G401 (cell line): ENCODE data around the gene CORO7. TPM values are rescaled to one million over a fixed set of nuclear protein-coding genes. Genes with fewer than 3 reads are reported as not detected.

ENCODE experiments used
- DNase-seq: peaks from one replicate; pipeline ENCODE4 v3.0.0-alpha.2; 2015; ENCODE audit warnings: low spot score
- in situ Hi-C: cut with HindIII; loops from 2 replicates; pipeline ENCODE4 v1.10.0; 2016; ENCODE audit warnings: low sequenced_read_pairs, mixed read lengths
- total RNA-seq: library from RNA; depleted of rRNA; stranded (reverse); fragments of >200 nt; shearing (Covaris generic); gene quantifications from 2 replicates; pipeline ENCODE4 v1.2.3, GENCODE V29; 2014; rRNA removed

Gene CORO7
- total RNA-seq, 1 experiment from 2014 or later, result 39.5 TPM

- in situ Hi-C loops, result no loop called here
- no peak for DNase-seq
These were observed 98.6 kb downstream of the CORO7 start for GRCh38 chr16:4317532-4318450.

GRCh38 chr16:4316864-4317531 is 99.4 kb downstream of the CORO7 start:
- in situ Hi-C loops, result no loop called here
- DNase-seq, result peak; percentile 55

- DNase-seq, result no peak
- in situ Hi-C loops, result no loop called here
These were observed 100.1 kb downstream of the CORO7 start for GRCh38 chr16:4316108-4316863.

DNA sequence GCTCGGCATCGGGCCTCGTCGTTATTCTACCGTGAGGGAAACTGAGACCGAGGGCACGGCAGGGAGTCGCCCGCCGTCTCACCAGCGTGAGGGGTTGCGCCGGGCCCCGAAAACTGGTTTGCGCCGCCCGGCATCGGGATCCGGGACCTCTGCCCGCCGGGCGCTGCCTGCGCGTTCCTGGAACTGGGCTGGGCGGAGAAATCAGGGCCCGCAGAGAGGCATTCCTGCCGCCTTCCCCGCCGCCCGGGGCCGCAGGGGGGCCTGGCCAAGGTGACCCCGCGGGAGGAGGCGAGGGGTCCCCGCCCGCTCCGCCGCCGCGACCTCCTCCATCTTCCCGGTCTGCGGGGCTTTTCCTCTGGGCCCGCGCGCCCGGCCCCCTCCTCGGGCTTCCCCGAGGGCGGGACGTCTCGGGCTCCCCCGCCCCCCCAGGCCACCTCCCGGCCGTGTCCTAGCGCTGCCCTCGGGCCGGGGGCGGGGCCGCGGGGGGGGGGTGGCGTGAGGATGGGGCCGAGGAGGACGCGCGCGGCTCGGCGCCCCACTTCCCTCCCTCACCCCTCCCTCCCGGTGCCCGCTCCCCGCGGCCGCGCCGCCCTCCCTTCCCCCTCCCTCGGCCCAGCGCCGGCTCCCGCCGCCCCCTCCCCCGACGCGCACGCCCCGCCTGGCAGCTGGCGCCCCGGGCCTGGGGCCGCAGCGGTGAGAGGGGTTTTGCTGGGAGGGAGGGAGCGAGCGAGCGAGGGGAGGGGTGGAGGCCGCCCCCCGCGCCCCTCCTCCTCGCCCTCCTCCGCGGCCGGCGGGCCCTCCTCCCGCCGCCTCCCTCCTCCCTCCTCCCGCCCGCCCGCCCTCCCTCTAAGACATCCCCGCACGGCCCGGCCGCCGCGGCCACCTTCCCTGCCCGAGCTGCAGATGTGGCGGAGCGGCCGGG is 100.9 kb downstream of the CORO7 start, which contains the start of gene GLIS2:
TSS of gene GLIS2 (plus strand) at position 882 of the 922 bp plus-strand sequence. CDS start 16,214 bp downstream, outside the sequence.
- in situ Hi-C loops, result no loop called here
- peak; percentile 72 for DNase-seq

- DNase-seq, result peak; percentile 61
- in situ Hi-C loops, result no loop called here
These were observed 101.7 kb downstream of the CORO7 start for GRCh38 chr16:4314532-4315185.

GRCh38 chr16:4313563-4314531 is 102.5 kb downstream of the CORO7 start:
- no peak for DNase-seq
- in situ Hi-C loops, result no loop called here

GRCh38 chr16:4309833-4310266 is 106.5 kb downstream of the CORO7 start:
- DNase-seq, result no peak
- in situ Hi-C loops, result no loop called here

DNA sequence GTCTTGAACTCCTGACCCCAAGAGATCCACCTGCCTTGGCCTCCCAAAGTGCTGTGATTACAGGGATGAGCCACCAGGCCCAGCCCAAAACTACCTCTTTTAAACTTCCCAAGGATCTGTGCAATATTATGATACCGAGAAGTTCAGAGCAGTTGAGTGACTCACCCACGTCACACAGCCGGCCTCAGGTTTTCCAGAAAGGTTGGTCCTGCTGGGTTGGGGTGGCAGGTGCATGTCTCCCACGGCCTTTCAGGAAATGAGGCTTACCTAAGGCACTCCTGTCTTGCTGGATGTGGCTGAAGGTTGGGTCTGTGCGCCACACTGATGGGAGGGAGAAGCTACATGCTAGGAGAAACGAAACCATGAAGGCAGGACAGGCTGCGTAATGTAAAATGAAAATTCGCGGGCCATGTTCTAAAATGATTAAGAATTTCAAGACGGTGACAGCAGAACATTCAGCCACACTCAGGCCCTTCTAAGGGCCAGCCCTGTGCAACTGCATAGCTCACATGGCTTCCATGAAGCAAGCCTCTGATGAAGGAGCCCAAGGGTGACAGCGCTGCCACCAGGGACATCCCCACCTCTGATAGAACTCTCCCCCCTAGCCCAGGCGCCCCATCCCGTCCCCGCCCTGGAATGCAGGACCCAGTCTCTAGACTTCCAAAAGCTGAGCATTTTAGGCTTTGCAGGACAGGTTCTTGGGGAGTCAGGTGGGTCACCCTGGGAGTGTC is 107.1 kb downstream of the CORO7 start:
- DNase-seq, result no peak
- in situ Hi-C loops, result no loop called here

- no peak for DNase-seq
These were observed 109.0 kb downstream of the CORO7 start for GRCh38 chr16:4307215-4308037.

DNA sequence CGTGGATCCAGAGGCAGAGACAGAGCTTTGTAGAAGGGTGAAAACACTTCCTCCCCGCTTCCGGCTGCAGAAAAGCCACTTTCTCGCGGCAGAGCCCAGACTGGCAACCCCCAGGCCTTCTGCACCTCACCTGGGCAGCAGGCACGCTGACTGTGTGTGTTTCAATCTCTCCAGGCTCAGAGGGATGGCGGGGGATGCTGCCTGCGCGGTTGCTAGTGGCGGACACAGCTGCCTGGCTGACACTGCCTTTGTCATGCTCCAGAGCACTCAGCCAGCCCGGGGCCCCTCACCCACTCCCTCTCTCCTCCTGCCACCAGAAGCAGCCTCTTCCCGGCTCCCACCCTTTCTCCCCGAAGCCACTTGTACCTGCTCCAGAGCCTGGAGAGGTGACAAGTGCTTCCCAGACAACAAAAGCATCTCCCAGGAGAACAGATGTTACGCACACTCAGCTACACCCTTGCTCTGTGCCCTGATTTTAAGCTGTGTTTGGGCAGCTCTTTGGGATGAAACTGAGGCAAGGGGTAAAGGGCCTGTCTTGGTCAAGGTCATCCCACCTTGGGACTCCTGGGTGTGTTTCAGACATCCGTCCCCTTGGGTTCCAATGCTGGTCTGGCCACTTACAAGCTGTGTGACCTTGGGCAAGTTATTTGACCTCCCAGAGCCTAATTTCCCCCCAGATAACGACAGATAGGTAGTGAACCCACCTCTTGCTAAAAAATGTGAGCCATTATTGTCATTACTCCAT is 109.8 kb downstream of the CORO7 start:
- no peak for DNase-seq
- in situ Hi-C loops, result no loop called here

More at GRCh38 chr16:4307215-4308037, 109.0 kb downstream of the CORO7 start:
- in situ Hi-C loops, result no loop called here

Other genes with a start within 250 kb of the CORO7 start
- 0.07 and 0.37 TPM in 2 replicates for gene SRL, start 174.5 kb downstream of the CORO7 start, total RNA-seq
- gene TFAP4, start 143.6 kb downstream of the CORO7 start, total RNA-seq, result 14.5 and 38.3 TPM in 2 replicates
- 0.44 and 0.80 TPM in 2 replicates for gene GLIS2, start 100.5 kb downstream of the CORO7 start, total RNA-seq
- 68.3 and 83.9 TPM in 2 replicates for gene PAM16, start 65.3 kb downstream of the CORO7 start, total RNA-seq
- 9.9 and 14.4 TPM in 2 replicates for gene VASN, start 44.7 kb downstream of the CORO7 start, total RNA-seq
- gene DNAJA3, start 9.3 kb upstream of the CORO7 start, total RNA-seq, result 79.4 and 89.7 TPM in 2 replicates
- gene NMRAL1, start 58.0 kb upstream of the CORO7 start, total RNA-seq, result 166 and 212 TPM in 2 replicates
- 94.3 and 99.9 TPM in 2 replicates for gene HMOX2, start 59.8 kb upstream of the CORO7 start, total RNA-seq
- gene CDIP1, start 122.2 kb upstream of the CORO7 start, total RNA-seq, result 12.4 and 17.2 TPM in 2 replicates
- gene C16orf96, start 139.7 kb upstream of the CORO7 start, total RNA-seq, result 0.17 TPM in 1 of 2 replicates, not detected in the other
- gene UBALD1, start 198.3 kb upstream of the CORO7 start, total RNA-seq, result 12.4 and 15.6 TPM in 2 replicates
- 13.3 and 21.4 TPM in 2 replicates for gene MGRN1, start 208.2 kb upstream of the CORO7 start, total RNA-seq